Globus pallidus (tissue), 1 donor: ENCODE data around the gene HOXB6.

Experiments used
- DNase-seq: peaks from one replicate; pipeline ENCODE4 v3.0.0-alpha.2; 2015; ENCODE audit warnings: low spot score

The HOXB6 gene

DNA sequence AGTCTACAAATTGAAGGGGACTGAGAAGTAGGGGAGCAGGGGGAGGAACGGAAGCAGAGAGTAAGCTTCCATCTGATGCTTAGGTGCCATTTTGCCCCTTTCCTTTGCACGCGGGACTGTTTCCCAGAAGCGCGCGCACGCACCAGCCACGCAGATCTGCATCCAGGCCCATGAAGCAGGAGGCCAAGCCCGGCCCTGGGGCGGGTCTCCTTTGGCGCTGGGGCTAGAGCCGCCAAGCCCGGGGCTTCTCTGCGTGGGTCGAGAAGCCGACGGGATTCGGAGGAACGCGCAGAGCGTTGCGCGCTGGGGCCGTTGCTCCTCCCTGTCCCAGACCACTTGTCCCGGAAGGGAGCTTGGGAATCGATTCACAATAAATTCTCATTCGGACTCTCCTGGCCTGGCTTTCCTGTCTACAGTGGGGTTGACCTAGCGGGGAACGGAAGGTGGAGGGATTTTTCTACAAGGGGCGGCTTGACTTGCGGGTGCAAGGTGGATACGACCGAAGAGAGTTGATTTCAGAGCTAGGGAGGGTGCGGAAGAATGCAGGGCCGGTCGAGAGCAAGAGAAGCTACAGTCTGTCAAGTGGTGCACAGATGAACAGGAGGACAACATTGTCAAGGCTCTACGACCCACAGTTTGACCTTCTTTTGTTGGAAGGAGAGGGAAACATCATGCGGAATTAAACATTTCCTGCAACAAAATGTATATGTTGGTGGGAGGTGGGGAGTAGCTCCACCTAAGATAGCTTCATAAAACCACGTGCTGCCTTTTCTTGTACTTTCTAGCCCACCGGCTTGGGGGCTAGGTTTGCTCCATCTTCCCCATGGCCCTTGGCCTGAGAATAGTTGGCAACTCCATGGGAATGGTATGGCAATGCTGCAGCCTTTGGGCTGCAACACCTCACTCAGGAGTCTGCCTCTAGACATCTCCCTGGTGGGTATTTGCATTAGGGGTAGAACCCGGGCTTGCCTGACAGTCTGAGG, 16.9 kb upstream of the HOXB6 start:
- no peak for DNase-seq

- no peak for DNase-seq
Observed at GRCh38 chr17:48620461-48621139, 15.8 kb upstream of the HOXB6 start.

- no peak for DNase-seq
Observed at GRCh38 chr17:48619826-48620449, 15.2 kb upstream of the HOXB6 start.

- peak; percentile 63 for DNase-seq
Observed at GRCh38 chr17:48618256-48618896, 13.6 kb upstream of the HOXB6 start.

GRCh38 chr17:48617471-48618255, 12.9 kb upstream of the HOXB6 start:
- DNase-seq, result no peak

DNA sequence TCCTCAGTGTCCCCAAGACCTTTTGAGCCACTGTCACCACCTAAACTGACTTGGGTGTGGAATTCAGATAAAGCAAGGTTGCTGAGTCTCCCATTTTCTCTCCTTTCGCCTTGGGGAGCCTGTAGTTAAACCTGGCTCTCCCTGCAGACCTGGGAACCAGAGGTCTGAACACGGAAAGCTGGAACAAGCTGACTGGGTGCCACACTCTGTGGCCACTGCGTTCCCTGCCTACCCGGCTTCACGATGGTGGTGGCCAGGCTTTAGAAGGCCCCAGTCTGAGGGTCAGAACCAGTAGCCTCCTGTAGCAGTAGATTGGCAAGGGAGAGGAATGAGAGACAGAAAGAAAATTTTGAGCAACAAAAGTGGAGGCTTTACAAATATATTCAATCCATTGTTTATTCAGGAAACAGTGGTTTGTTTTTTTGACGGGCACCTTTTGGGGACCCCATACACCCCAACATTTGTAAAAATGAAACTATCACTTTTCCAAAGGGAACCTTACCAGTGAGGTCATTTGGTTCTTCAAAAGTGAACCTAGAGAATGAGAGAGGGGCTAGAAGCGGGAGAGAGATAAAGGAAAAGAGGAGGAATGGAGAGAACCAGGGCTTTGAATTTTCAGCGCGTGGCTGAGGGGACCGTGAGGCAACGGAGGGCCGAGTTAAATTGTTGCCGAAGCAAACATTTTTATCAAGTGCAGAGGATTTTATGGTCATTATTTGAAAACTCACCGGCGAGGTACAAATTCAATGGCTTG, 12.1 kb upstream of the HOXB6 start:
- no peak for DNase-seq

- DNase-seq, result no peak
Observed at GRCh38 chr17:48615963-48616716, 11.4 kb upstream of the HOXB6 start.

DNA sequence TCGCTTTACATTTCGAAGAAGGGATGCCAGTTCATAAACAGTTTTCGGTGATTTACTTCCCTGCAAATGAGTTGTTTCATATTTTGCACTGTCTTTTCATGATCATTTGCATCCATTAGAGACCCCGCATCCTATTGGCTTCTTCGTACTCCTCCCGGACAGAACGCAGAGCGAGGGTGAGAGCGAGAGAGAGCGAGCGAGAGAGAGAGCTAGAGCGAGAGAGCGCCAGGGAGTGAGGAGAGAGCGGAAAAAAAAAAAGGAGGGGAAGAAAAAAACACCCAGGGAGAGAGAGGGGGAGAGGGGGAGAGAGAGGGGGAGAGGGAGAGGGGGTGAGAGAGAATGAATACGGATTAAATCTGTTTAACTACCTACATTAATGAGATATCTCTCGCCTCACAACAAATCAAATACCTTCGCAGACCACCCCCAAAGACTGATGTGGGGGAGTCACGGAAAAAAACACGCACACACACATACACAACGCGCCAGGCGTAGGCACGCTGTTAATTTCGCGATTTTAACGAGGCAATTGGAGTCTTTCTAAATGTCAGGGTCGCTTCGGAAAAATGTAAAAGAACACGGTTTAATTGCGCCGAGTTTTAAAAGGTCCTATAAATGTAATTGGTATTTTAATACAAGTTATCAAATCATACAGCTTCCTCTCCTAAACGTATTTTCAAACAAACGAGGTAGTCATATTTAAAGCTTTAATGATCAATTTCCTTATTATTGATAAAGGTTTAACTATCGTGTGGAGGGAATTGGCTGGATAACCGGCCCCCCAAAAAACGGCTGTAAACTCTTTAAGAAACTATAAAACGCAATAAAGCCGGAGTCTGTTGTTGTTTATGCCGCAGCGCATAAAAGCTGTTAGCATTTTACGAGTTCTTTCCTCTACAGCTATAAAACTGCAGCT, 10.5 kb upstream of the HOXB6 start, which contains the start of gene HOXB8:
HOXB8 (minus strand) TSS at position 246 of the 916 bp plus-strand sequence. CDS start 588 bp downstream, outside the sequence.
- no peak for DNase-seq

DNA sequence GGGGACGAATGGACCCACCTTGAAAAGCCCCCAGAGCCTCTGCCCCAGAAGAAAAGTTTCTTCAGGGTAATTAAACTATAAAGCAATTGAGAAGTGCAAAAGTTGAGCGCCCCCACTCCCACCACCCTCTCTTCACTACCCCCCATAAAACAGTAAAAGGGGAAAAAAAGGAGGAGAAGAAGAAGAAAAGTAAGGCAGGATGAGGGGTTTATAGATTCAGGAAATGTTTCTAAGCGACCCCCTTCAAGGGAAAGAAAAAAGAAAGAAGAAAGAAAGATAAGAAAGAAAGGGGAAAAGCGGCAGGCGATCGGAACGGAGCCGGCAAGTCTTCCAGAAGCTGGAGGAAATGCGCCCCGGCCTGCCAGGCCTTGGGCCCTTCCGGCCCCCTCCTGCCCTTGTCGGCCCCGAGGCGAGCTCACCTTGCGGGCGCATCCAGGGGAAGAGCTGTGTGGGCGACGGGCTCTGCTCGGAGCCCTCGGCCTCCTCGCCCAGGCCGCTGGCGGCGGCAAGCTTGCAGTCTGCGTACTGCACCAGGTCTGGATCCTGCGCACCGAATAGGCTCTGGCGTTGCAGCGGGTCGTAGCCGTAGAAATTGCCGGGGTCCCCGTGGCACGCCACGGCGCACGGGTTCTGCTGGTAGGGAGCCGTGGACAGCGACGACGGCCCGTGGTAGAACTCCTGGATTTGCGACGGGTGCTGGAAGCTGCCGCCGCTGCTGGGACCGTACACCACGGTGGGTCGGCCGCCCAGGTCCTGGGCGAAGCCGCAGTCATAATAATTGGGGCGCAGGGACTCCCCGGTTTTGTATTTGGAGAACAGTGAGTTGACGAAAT, 9.3 kb upstream of the HOXB6 start:
- no peak for DNase-seq

- DNase-seq, result no peak
Observed at GRCh38 chr17:48612854-48613691, 8.3 kb upstream of the HOXB6 start.

- no peak for DNase-seq
Observed at GRCh38 chr17:48612456-48612853, 7.7 kb upstream of the HOXB6 start.

DNA sequence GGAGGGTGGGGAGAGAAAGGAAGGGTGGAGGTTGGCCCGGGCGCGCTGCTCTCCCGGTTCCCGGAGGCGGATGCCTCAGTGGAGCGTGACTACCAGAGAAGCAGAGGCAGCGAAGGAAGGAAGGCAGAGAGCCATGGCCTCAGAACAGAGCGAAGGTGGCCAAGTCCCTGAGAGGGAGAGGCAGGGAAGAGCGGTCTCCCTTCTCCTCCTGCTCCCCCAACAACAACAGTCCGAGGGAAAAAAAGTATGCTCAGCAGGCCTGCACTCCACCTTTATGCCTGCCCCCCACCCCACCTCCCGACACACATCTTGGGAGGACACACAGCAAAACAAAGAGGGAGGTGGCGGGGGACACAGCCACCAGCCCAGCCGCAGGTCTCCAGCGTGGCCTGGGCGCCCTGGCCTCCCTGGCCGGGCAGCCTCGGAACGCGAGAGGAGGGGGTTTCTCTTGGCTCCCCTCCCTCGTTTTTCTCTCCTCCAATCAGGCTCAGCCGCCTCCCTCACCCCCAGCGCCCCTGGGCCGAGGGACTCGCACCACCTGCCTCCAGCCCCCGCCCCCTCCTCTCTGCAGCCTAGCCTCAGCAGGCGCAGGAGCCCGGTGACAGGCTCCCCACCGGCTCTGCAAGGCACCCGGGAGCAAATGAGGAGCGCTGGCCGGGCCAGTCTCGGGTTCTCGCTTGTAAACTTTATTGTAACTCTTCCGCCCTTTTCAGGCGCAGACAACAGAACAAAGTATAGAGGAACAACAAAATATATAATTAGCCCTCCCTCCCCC, 7.1 kb upstream of the HOXB6 start:
- no peak for DNase-seq

GRCh38 chr17:48611213-48611612, 6.4 kb upstream of the HOXB6 start:
- no peak for DNase-seq

DNA sequence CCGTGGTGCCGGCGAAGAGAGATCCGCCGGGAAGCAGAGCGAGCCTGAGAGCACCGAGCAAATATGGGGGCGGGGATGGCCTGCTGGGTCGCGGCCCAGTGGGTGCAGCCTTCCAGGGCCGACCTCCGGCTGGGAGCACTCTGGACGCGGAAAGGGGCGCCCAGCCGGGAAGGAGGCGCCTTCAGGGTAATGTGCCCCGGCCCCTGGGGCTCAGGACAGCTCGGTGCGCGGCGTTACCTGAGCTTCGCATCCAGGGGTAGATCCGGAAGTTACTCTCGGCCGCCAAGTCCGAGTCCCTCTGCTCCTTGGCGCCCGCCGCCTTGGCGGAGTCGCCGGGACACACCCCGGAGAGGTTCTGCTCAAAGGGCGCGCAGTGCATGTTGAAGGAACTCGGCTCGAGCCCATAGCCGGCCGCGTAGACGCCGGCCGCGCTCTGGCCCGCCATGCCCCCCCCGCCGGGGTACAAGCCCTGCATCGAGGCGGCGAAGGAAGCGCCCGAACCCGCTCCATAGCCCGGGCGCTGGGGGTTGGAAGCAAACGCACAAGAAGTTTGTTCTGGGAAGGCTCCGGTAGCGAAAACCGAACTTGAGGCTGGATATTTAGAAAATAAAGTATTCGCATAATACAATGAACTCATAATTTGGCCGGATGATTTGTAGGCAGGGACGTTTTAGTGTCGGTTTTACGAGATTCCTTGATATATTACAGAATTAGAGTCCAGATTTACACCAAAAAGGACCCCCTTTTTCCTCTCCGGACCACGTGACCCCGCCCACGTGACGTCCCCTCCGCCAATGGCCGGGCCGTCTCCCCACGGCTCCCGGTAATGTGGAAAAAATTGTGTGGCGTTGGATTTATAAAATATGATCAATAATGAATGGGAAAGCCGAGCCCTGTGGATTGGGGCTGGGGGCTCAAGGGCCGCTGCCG, 5.8 kb upstream of the HOXB6 start, which contains the start of gene HOXB7:
HOXB7 (minus strand) TSS at position 736 of the 930 bp plus-strand sequence; CDS start at position 637, 99 bp downstream.
- DNase-seq, result no peak
